Measurements from ENCODE around the gene AMH.
A peak's percentile ranks its signal among the peaks of the same experiment; 100 is the strongest.

DNA sequence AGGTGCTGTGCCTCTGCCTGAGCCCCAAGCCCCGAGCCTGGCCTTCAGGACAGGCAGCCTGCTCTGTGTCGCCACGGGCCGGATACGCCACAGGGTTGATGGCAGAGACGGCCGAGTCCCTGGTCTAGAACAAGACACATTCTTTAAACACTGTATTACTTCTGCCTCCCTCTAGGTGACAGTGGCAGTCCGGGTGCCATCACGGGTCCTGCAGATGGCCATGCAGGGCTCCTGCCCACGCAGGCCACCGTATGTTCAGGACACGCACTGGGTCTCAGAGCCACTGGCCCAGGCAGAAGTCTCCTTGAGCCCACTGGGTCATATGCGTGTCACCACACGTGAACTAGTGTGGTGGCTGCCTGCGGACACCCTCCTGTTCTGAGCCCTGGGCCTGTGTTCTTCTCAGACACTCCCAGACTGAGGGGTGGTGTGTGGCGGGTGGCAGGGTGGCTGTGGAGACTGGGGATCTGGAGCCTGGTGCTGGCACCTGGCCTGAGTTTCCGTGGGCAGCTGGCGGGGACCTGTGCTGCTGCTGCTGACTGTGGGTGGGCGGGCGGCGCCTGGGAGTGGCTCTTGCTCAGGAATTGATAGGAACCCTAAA lies 17.4 kb upstream of the AMH start:
- TF ChIP-seq, protein P1, sequence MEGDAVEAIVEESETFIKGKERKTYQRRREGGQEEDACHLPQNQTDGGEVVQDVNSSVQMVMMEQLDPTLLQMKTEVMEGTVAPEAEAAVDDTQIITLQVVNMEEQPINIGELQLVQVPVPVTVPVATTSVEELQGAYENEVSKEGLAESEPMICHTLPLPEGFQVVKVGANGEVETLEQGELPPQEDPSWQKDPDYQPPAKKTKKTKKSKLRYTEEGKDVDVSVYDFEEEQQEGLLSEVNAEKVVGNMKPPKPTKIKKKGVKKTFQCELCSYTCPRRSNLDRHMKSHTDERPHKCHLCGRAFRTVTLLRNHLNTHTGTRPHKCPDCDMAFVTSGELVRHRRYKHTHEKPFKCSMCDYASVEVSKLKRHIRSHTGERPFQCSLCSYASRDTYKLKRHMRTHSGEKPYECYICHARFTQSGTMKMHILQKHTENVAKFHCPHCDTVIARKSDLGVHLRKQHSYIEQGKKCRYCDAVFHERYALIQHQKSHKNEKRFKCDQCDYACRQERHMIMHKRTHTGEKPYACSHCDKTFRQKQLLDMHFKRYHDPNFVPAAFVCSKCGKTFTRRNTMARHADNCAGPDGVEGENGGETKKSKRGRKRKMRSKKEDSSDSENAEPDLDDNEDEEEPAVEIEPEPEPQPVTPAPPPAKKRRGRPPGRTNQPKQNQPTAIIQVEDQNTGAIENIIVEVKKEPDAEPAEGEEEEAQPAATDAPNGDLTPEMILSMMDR (IDR thresholded peaks at IDR 0.05 in 2 of 3, conservative IDR thresholded peaks at IDR 0.05 in 1 of 3; ENCODE audit: borderline replicate concordance in 1 of 3, insufficient read depth in 1 of 3, low read depth in 2 of 3, low read length in 2 of 3), result peak in 2 of 3 experiments; percentile 20 to 25; a peak in 3 of 6 replicates
- TF ChIP-seq POLR2AphosphoS5 (IDR thresholded peaks at IDR 0.05; ENCODE audit: low read depth, low read length) (no peak; the same call in 1 of the 2 replicates), MAX (IDR thresholded peaks at IDR 0.05) (no peak), POLR2A (IDR thresholded peaks at IDR 0.05; ENCODE audit: borderline replicate concordance, extremely low read depth, insufficient read depth, insufficient read length) (peak; percentile 7), SIN3A (IDR thresholded peaks at IDR 0.05; ENCODE audit: low read depth) (no peak), SRF (IDR thresholded peaks at IDR 0.05; ENCODE audit: low read depth) (no peak)

Data from HCT116 (cell line).